VCaP (cell line): Measurements from ENCODE around the gene STX1B.

ENCODE experiments used
- H3K27ac ChIP-seq: fragments of 450-650 bp; 2 replicates; pipeline ENCODE4 v1.5.1; 2017
- TF ChIP-seq, protein P1 (sequence below): fragments of 450-650 bp; conservative IDR thresholded peaks from 2 replicates; pipeline ENCODE4 v1.5.1; 2017; ENCODE audit warnings: mild to moderate bottlenecking, moderate library complexity

STX1B gene

DNA sequence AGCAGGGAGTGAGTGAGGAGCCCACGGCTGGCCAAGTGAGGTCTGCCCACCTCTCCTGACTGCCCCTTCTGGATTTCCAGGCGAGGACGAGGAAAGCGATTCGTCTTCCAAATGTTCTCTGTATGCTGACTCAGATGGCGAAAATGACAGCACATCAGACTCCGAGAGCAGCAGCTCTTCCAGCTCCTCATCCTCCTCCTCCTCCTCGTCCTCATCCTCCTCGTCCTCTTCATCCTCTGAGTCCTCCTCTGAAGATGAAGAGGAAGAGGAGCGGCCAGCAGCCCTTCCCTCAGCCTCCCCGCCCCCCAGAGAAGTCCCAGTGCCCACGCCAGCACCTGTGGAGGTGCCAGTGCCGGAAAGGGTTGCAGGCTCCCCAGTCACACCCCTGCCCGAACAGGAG, 39.1 kb downstream of the STX1B start:
- no peak overlapping the region for H3K27ac ChIP-seq
- TF ChIP-seq, protein P1, sequence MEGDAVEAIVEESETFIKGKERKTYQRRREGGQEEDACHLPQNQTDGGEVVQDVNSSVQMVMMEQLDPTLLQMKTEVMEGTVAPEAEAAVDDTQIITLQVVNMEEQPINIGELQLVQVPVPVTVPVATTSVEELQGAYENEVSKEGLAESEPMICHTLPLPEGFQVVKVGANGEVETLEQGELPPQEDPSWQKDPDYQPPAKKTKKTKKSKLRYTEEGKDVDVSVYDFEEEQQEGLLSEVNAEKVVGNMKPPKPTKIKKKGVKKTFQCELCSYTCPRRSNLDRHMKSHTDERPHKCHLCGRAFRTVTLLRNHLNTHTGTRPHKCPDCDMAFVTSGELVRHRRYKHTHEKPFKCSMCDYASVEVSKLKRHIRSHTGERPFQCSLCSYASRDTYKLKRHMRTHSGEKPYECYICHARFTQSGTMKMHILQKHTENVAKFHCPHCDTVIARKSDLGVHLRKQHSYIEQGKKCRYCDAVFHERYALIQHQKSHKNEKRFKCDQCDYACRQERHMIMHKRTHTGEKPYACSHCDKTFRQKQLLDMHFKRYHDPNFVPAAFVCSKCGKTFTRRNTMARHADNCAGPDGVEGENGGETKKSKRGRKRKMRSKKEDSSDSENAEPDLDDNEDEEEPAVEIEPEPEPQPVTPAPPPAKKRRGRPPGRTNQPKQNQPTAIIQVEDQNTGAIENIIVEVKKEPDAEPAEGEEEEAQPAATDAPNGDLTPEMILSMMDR: no peak

DNA sequence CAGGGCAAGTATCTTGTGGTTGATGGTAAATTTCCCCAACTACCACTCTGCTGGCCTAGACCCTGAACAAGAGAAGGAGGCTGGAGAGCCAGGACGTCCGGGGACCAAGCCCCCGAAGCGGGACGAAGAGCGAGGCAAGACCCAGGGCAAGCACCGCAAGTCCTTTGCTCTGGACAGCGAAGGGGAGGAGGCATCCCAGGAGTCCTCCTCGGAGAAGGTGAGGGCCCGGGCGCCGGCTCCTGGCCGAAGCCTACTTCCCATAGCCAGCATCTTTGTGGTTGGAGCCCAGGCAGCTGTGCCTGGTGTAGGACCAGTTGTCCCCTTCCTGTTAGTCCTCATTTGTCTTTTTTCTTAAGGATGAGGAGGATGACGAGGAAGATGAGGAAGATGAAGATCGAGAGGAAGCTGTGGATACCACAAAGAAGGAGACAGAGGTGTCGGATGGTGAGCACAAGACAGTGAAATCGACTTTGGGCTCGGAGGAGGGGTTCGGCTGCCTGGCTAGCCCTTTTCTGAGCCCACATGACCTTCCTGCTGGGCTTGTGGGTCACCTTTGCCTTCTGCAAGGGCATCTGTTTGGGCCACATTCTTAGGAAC, 41.1 kb downstream of the STX1B start:
- H3K27ac ChIP-seq: no peak overlapping the region

DNA sequence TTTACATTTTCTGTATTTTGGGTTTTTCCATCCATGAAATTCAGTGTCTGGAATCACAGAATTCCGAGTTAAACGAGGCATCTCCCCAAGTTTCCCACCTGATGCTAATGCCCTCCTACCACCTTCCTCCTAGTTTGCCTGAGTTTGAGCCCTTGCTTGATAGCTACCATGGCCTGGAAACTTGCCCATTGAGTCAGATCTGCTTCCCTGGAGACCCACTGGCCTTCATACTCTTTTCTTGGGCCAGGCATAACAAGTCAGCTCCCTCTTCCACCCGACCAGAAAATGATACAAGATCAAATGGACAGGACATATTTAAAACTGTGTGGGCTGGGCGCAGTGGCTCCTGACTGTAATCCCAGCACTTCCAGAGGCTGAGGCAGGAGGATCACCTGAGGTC, 42.6 kb downstream of the STX1B start:
- TF ChIP-seq, protein P1: no peak
- H3K27ac ChIP-seq: no peak overlapping the region

More for the DNA sequence above, 41.1 kb downstream of the STX1B start:
- TF ChIP-seq, protein P1: no peak

DNA sequence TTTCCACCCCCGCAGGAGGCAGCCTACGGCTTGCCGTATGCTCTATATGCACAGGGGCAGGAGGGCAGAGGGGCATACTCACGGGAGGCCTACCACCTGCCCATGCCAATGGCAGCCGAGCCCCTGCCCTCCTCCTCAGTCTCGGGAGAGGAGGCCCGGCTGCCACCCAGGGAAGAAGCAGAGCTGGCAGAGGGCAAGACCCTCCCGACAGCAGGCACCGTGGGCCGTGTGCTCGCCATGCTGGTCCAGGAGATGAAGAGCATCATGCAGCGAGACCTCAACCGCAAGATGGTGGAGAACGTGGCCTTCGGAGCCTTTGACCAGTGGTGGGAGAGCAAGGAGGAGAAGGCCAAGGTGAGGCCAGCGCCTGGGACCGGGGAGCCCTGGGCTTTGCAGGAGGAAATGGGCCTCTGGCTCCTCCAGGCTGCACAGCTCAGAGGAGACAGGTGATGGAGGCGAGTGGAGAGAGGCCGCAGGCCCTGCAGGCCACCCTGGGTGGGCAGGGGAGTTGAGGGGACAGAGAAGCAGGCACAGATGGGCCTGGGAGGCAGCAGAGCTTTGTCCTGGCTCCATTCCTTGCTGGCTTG, 44.3 kb downstream of the STX1B start:
- TF ChIP-seq, protein P1: no peak
- no peak overlapping the region for H3K27ac ChIP-seq

DNA sequence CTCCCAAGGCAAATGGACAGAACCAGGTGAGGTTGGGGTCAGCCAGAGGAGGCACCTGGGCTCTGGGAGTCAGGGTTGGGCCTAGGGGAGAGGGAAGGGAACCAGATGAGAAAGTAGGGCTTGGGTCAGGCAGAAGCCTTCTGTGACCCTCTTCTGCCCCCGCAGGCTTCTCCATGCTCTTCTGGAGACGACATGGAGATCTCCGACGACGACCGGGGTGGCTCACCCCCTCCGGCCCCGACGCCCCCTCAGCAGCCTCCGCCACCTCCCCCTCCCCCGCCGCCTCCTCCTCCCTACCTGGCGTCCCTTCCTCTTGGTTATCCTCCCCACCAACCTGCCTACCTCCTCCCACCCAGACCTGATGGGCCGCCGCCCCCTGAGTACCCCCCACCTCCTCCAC, 45.0 kb downstream of the STX1B start:
- TF ChIP-seq, protein P1: no peak
- no peak overlapping the region for H3K27ac ChIP-seq

DNA sequence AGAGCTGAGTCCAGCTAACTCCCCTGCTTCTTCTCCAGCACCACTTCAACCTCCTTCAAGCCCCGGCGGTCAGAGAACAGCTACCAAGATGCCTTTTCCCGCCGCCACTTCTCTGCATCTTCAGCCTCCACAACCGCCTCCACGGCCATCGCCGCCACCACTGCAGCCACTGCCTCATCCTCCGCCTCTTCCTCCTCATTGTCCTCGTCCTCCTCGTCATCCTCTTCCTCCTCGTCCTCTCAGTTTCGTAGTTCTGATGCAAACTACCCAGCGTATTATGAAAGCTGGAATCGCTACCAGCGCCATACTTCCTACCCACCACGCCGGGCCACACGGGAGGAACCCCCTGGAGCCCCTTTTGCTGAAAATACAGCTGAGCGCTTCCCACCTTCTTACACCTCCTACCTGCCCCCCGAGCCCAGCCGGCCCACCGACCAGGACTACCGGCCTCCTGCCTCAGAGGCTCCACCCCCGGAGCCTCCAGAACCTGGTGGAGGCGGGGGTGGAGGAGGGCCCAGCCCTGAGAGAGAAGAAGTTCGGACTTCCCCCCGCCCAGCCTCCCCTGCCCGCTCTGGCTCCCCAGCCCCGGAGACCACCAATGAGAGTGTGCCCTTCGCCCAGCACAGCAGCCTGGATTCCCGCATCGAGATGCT, 45.7 kb downstream of the STX1B start:
- TF ChIP-seq, protein P1: no peak
- H3K27ac ChIP-seq: no peak overlapping the region

DNA sequence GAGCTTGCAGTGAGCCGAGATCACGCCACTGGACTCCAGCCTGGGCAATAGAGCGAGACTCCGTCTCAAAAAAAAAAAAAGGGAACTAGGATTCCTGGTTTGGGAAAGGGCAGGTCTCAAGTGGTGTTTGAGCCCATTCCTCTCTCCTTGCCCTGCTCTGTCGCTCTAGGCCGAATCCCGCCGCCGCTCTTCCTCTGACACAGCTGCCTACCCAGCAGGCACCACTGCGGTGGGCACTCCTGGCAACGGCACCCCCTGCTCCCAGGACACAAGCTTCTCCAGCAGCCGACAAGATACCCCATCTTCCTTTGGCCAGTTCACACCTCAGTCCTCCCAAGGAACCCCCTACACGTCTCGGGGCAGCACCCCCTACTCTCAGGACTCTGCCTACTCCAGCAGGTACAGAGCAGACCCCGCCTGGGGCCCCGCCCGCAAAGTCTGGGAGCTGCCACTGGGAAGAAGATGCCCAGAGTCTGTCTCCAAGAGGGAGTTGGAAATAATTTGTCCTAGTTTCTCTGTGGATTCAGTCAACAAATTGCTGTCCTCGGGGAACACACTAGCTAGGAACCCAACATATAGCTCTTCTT, 46.4 kb downstream of the STX1B start:
- H3K27ac ChIP-seq: no peak overlapping the region
- TF ChIP-seq, protein P1: no peak
